K562 (cell line): ENCODE results near the gene RBM5. TPM values are rescaled to one million over a fixed set of nuclear protein-coding genes. Genes with fewer than 3 reads are reported as not detected.

Experiments
- ATAC-seq: fragments of 200-7000 bp; cut with Tn5 transposase; 3 replicates; pipeline ENCODE4 v1.9.1; 2020; ENCODE audit warnings: moderate library complexity
- BruUV-seq: library from RNA; stranded (reverse); fragments of 400-500 nt; replicated peaks from 2 replicates; lab custom pipeline; 2021; lab: Mats Ljungman, UMichigan
- CTCF ChIA-PET: fragments of 300-600 bp; formaldehyde crosslinking; extraction: SDS; loops from one replicate; lab custom pipeline; 2021; ENCODE audit warnings: low intra/inter-chr PET ratio; lab: Yijun Ruan, JAX
- POLR2A ChIA-PET: fragments of 300-600, 350-650 bp; sonication (Branson Sonifier 250); formaldehyde crosslinking; extraction: SDS; loops from one replicate; lab custom pipeline; 2021; ENCODE audit warnings: antibody characterized with exemption, inconsistent platforms; lab: Yijun Ruan, JAX
- DNase-seq, 4 experiments: peaks; one replicate each; pipeline versions ENCODE4 v3.0.0 to v3.0.0-alpha.2; 2011 to 2018; ENCODE audit warnings: low spot score in 3 of 4, mixed read lengths in 3 of 4; ENCODE audit errors: extremely low read depth in 1 of 4
- FAIRE-seq: peaks from 2 replicates; lab custom pipeline; 2011; peaks lifted over from hg19 to GRCh38; lab: Jason Lieb, UNC
- H2AFZ ChIP-seq: 2 replicates; pipeline ENCODE4 v1.6.0; 2011; ENCODE audit warnings: low read depth, low read length, control low read depth, inconsistent platforms
- H3K27ac ChIP-seq: fragments of 200-600 bp; 3 replicates; pipeline ENCODE4 v1.8.0; 2011; ENCODE audit warnings: low read depth, mild to moderate bottlenecking, control low read depth, inconsistent platforms, low read length, moderate library complexity, mixed read lengths; ENCODE audit errors: extremely low read depth
- H3K27me3 ChIP-seq, 2 experiments: fragments of 300-600 bp in 1 of 2; 2 replicates in 1 of 2; 3 replicates in 1 of 2; pipeline versions ENCODE4 v1.6.0 to v1.8.0; 2011; ENCODE audit warnings: inconsistent platforms in 2 of 2, low read length in 2 of 2, mild to moderate bottlenecking in 1 of 2, mixed read lengths in 1 of 2, moderate library complexity in 1 of 2; ENCODE audit not compliant: control insufficient read depth in 2 of 2, insufficient read depth in 2 of 2
- H3K36me3 ChIP-seq: fragments of 300-600 bp; 3 replicates; pipeline ENCODE4 v1.8.0; 2011; ENCODE audit warnings: mild to moderate bottlenecking, low read length, inconsistent platforms; ENCODE audit not compliant: control insufficient read depth, insufficient read depth
- H3K4me1 ChIP-seq, 2 experiments: fragments of 200-600 bp in 1 of 2; replicated peaks in 1 of 2; 2 replicates in 1 of 2; 3 replicates in 1 of 2; pipeline versions ENCODE4 v1.5.1 to v1.8.0; 2011; ENCODE audit warnings: inconsistent platforms in 2 of 2, low read length in 2 of 2, mild to moderate bottlenecking in 1 of 2, mixed read lengths in 1 of 2, moderate library complexity in 1 of 2; ENCODE audit not compliant: control insufficient read depth in 2 of 2, insufficient read depth in 2 of 2
- H3K4me2 ChIP-seq: 2 replicates; pipeline ENCODE4 v1.6.1; 2011; ENCODE audit warnings: low read length, control low read depth, inconsistent platforms, mixed read lengths; ENCODE audit not compliant: insufficient read depth
- H3K4me3 ChIP-seq: fragments of 200-600 bp; sonication (generic), shearing (Covaris generic); 2 replicates; pipeline ENCODE4 v1.5.1; 2016; ENCODE audit warnings: control low read depth, inconsistent platforms
- H3K79me2 ChIP-seq: fragments of 200-600 bp; 3 replicates; pipeline ENCODE4 v1.8.0; 2011; ENCODE audit warnings: low read length, inconsistent platforms; ENCODE audit not compliant: control insufficient read depth, insufficient read depth
- H3K9ac ChIP-seq, 2 experiments: 2 replicates each; pipeline versions ENCODE4 v1.6.0 to v1.6.1; 2011; ENCODE audit warnings: low read depth in 2 of 2, low read length in 2 of 2, control low read depth in 1 of 2, inconsistent platforms in 1 of 2, mild to moderate bottlenecking in 1 of 2, mixed read lengths in 1 of 2; ENCODE audit not compliant: insufficient read depth in 1 of 2
- H3K9me1 ChIP-seq: one replicate; pipeline ENCODE4 v1.6.0; 2011; ENCODE audit warnings: inconsistent platforms, mild to moderate bottlenecking, low read length, moderate library complexity; ENCODE audit not compliant: control insufficient read depth, insufficient read depth
- H3K9me3 ChIP-seq: replicated peaks from 2 replicates; pipeline ENCODE4 v1.5.1; 2011; ENCODE audit warnings: low read depth, low read length, inconsistent platforms; ENCODE audit not compliant: control insufficient read depth, insufficient read depth
- H4K20me1 ChIP-seq: replicated peaks from 2 replicates; pipeline ENCODE4 v1.6.1; 2011; ENCODE audit warnings: low read length, inconsistent platforms, mixed read lengths; ENCODE audit not compliant: control insufficient read depth, insufficient read depth
- CC2D1A ChIP-seq: fragments of 450-650 bp; IDR thresholded peaks from 2 replicates; pipeline ENCODE4 v1.6.1; 2017; ENCODE audit warnings: mild to moderate bottlenecking
- CSDE1 ChIP-seq, 2 experiments: fragments of 450-650 bp; IDR thresholded peaks; 2 replicates each; pipeline ENCODE4 v1.6.1; 2016; ENCODE audit warnings: mild to moderate bottlenecking in 1 of 2
- ELF4 ChIP-seq: fragments of 450-650 bp; formaldehyde crosslinking; IDR thresholded peaks from 2 replicates; pipeline ENCODE4 v1.4.0; 2022; ENCODE audit warnings: missing genetic modification characterization
- ESRRB ChIP-seq: fragments of 250-450 bp; sonication (Bioruptor Pico); IDR thresholded peaks from 2 replicates; pipeline ENCODE4 v1.5.0; 2020; ENCODE audit warnings: mild to moderate bottlenecking, moderate library complexity, borderline replicate concordance
- HMG20B ChIP-seq: fragments of 250-450 bp; sonication (Bioruptor Pico); IDR thresholded peaks from 2 replicates; pipeline ENCODE4 v1.5.0; 2021; ENCODE audit warnings: mild to moderate bottlenecking
- NONO ChIP-seq, 2 experiments: fragments of 200-400 bp in 1 of 2; fragments of 450-650 bp in 1 of 2; formaldehyde crosslinking in 1 of 2; IDR thresholded peaks; 2 replicates each; pipeline ENCODE4 v1.6.1; 2017; ENCODE audit warnings: low read depth in 2 of 2, mild to moderate bottlenecking in 2 of 2, moderate library complexity in 2 of 2, low read length in 1 of 2
- NR2F6 ChIP-seq: fragments of 450-650 bp; formaldehyde crosslinking; IDR thresholded peaks from 2 replicates; pipeline ENCODE4 v1.4.0; 2020; ENCODE audit warnings: mild to moderate bottlenecking
- OTX1 ChIP-seq: fragments of 450-650 bp; formaldehyde crosslinking; IDR thresholded peaks from 2 replicates; pipeline ENCODE4 v1.4.0; 2022; ENCODE audit warnings: mild to moderate bottlenecking
- PHF8 ChIP-seq: fragments of 200-600 bp; sonication (generic); IDR thresholded peaks from 2 replicates; pipeline ENCODE4 v1.6.1; 2012; ENCODE audit warnings: mixed run types, mild to moderate bottlenecking, inconsistent platforms, low read length, moderate library complexity, borderline replicate concordance
- POLR2A ChIP-seq: fragments of 450-650 bp; conservative IDR thresholded peaks from 2 replicates; pipeline ENCODE4 v1.6.1; 2016
- REST ChIP-seq, 2 experiments: fragments of 450-650 bp; formaldehyde crosslinking in 1 of 2; IDR thresholded peaks; 2 replicates each; pipeline versions ENCODE4 v1.4.0 to v1.6.1; 2014 to 2020; ENCODE audit warnings: mild to moderate bottlenecking in 2 of 2, borderline replicate concordance in 1 of 2, low read depth in 1 of 2
- TGIF2 ChIP-seq: sonication (generic); formaldehyde crosslinking; IDR thresholded peaks from 2 replicates; pipeline ENCODE4 v1.8.1; 2022; ENCODE audit warnings: mild to moderate bottlenecking, missing genetic modification reagents, moderate library complexity
- THRAP3 ChIP-seq: fragments of 450-650 bp; IDR thresholded peaks from 2 replicates; pipeline ENCODE4 v1.6.1; 2016; ENCODE audit warnings: mild to moderate bottlenecking, inconsistent platforms, borderline replicate concordance
- XRCC3 ChIP-seq: fragments of 450-650 bp; IDR thresholded peaks from 2 replicates; pipeline ENCODE4 v1.6.1; 2017; ENCODE audit warnings: mild to moderate bottlenecking, moderate library complexity
- ZC3H4 ChIP-seq: sonication (generic); formaldehyde crosslinking; IDR thresholded peaks from 2 replicates; pipeline ENCODE4 v1.9.0; 2021; ENCODE audit warnings: missing genetic modification reagents, borderline replicate concordance
- ZNF77 ChIP-seq: fragments of 250-450 bp; sonication (Bioruptor Pico); IDR thresholded peaks from 2 replicates; pipeline ENCODE4 v1.5.0; 2020
- WGBS: fragments of 100-300 bp; shearing (Covaris generic); methylation state at CpG from one replicate; pipeline ENCODE4 v1.1.6; 2016; ENCODE audit warnings: low coverage, mixed read lengths; ENCODE audit not compliant: insufficient coverage; ENCODE audit errors: missing lambda C conversion rate; 5-methylcytosine and 5-hydroxymethylcytosine counted together
- in situ Hi-C: fragments of 300-500 bp; cut with MboI; formaldehyde crosslinking; loops from 4 replicates; pipeline ENCODE4 v1.15.0; 2018; ENCODE audit warnings: inconsistent platforms, mixed read lengths
- intact Hi-C: fragments of 100-400 bp; cut with micrococcal nuclease; formaldehyde crosslinking; loops from 2 replicates; pipeline ENCODE4 v1.14.2; 2022
- polyA plus RNA-seq, 8 experiments: library from polyadenylated mRNA; depleted of rRNA in 4 of 8; stranded (reverse) in 5 of 8; unstranded in 3 of 8; fragments of >200 nt; fragmentation: Nextera tagmentation in 2 of 8; fragmentation: Illumina TruSeq in 1 of 8; extraction: Ambion mirVana in 2 of 8; extraction: Trizol in 1 of 8; gene quantifications; 2 replicates each; pipeline versions ENCODE4 v1.2.1 to v1.2.3, GENCODE V29; 2011 to 2014; ENCODE audit warnings: inconsistent platforms in 1 of 8, missing spikeins in 1 of 8
- total RNA-seq, 7 experiments: library from RNA; depleted of rRNA in 6 of 7; stranded (reverse); fragments of >200 nt in 6 of 7; fragmentation: Illumina TruSeq in 2 of 7; extraction: Trizol in 2 of 7; gene quantifications; 2 replicates each; pipeline versions ENCODE4 v1.2.1 to v1.2.3, GENCODE V29; 2011 to 2021; ENCODE audit warnings: low replicate concordance in 1 of 7

RBM5 gene
- total and polyA plus RNA-seq, 9 of the 15 experiments (the other 6 are each of a cell fraction or from before 2014, with no cell fraction given) = 24.5 to 153 (median 81.6) TPM

GRCh38 chr3:50057756-50058155, 31.0 kb upstream of the RBM5 start:
- ATAC-seq (no peak), FAIRE-seq (no peak), DNase-seq (no peak)
- intact Hi-C loops = no loop called here
- in situ Hi-C loops = no loop called here
- H3K4me3 ChIP-seq = no peak overlapping the region
- POLR2A ChIA-PET = interaction anchor here (0.5 kb wide), 1 partner anchor 8 kb away, joined by 4 read pairs; no protein-coding TSS in a partner anchor
- no peak overlapping the region for H2AFZ ChIP-seq
- no peaks in the 10 kb centered on the region for H4K20me1 ChIP-seq
- BruUV-seq = no TSS peak
- H3K79me2 ChIP-seq = no peaks in the 10 kb centered on the region
- H3K9me1 ChIP-seq = no peaks in the 10 kb centered on the region
- no peaks in the 10 kb centered on the region for H3K9me3 ChIP-seq
- CTCF ChIA-PET = no interaction called here
- H3K4me2 ChIP-seq = no peak overlapping the region
- H3K27me3 ChIP-seq = no peaks in the 10 kb centered on the region
- H3K9ac ChIP-seq = no peak overlapping the region
- H3K36me3 ChIP-seq = peaks cover 75% of the 10 kb centered on the region
- 94% methylated on average over 5 of the region's 6 CpGs for WGBS
- no peaks in the 10 kb centered on the region for H3K4me1 ChIP-seq
- no peak overlapping the region for H3K27ac ChIP-seq
- TF ChIP-seq ZC3H4 (CRISPR knock-in tag) (no peak), REST (IDR thresholded peaks at IDR 0.05; ENCODE audit: borderline replicate concordance) (no peak), REST (CRISPR knock-in tag; IDR thresholded peaks at IDR 0.05; ENCODE audit: low read depth) (no peak), CC2D1A (no peak), OTX1 (CRISPR knock-in tag) (no peak), ELF4 (CRISPR knock-in tag) (no peak), PHF8 (no peak), XRCC3 (no peak), NONO (IDR thresholded peaks at IDR 0.05; ENCODE audit: low read depth in 2 of 2, low read length in 1 of 2) (no peak), HMG20B (no peak), POLR2A (no peak), ESRRB (CRISPR knock-in tag) (no peak), THRAP3 (no peak), ZNF77 (CRISPR knock-in tag) (no peak), TGIF2 (no peak), CSDE1 (IDR thresholded peaks at IDR 0.05) (no peak), NR2F6 (no peak)
